ENCODE data around the gene ETV6. TPM values are rescaled to one million over a fixed set of nuclear protein-coding genes. Genes with fewer than 3 reads are reported as not detected.

ETV6 gene
- total and polyA plus RNA-seq, 9 of the 15 experiments (the other 6 are each of a cell fraction or from before 2014, with no cell fraction given), result 0.81 to 12.7 (median 4.1) TPM

- Histone ChIP-seq H3K27ac (ENCODE audit: extremely low read depth, low read depth, low read length) (no peak overlapping the region), H3K9me1 (ENCODE audit: control insufficient read depth, insufficient read depth, low read length) (no peaks in the 10 kb centered on the region), H2AFZ (ENCODE audit: low read depth, low read length) (no peak overlapping the region), H3K4me3 (no peak overlapping the region), H3K36me3 (ENCODE audit: control insufficient read depth, insufficient read depth, low read length) (no peaks in the 10 kb centered on the region), H3K9ac (ENCODE audit: insufficient read depth in 1 of 2, low read depth in 2 of 2, low read length in 2 of 2) (no peak overlapping the region), H3K79me2 (ENCODE audit: control insufficient read depth, insufficient read depth, low read length) (no peaks in the 10 kb centered on the region), H3K27me3 (ENCODE audit: control insufficient read depth in 2 of 2, insufficient read depth in 2 of 2, low read length in 2 of 2) (no peaks in the 10 kb centered on the region), H3K4me1 (replicated peaks in 1 of 2; ENCODE audit: control insufficient read depth in 2 of 2, insufficient read depth in 2 of 2, low read length in 2 of 2) (no peaks in the 10 kb centered on the region), H3K4me2 (ENCODE audit: insufficient read depth, low read length) (no peak overlapping the region), H4K20me1 (replicated peaks; ENCODE audit: control insufficient read depth, insufficient read depth, low read length) (no peaks in the 10 kb centered on the region), H3K9me3 (replicated peaks; ENCODE audit: control insufficient read depth, insufficient read depth, low read depth, low read length) (no peaks in the 10 kb centered on the region)
- POLR2A ChIA-PET, result no interaction called here
- BruUV-seq (replicated peaks), result no TSS peak
- 0% methylated on average over 1 of the region's 1 CpG for WGBS (ENCODE audit: insufficient coverage, low coverage, missing lambda C conversion rate)
- TF ChIP-seq ZNF316 (IDR thresholded peaks at IDR 0.05), result peak; percentile 44; the same call in 1 of the 2 replicates
- peak; percentile 18; the same call in 1 of the 2 replicates for TF ChIP-seq C11orf30 (IDR thresholded peaks at IDR 0.05; ENCODE audit: low read depth)
- no peak for TF ChIP-seq E2F3 (CRISPR knock-in tag; IDR thresholded peaks at IDR 0.05)
- DNase-seq (ENCODE audit: extremely low read depth in 1 of 4, low spot score in 3 of 4) (no peak), FAIRE-seq (no peak), ATAC-seq (no peak)
- intact Hi-C loops (cut with micrococcal nuclease), result no loop called here
- CTCF ChIA-PET (ENCODE audit: low intra/inter-chr PET ratio), result no interaction called here
- in situ Hi-C loops (cut with MboI), result no loop called here
Measured at GRCh38 chr12:11916113-11916512, 266.6 kb downstream of the ETV6 start.

- CTCF ChIA-PET (ENCODE audit: low intra/inter-chr PET ratio), result no interaction called here
Measured at GRCh38 chr12:11916771-11917170, 267.3 kb downstream of the ETV6 start.

More at GRCh38 chr12:11916771-11917170, 267.3 kb downstream of the ETV6 start:
- Histone ChIP-seq H3K27ac (ENCODE audit: extremely low read depth, low read depth, low read length) (no peak overlapping the region), H3K36me3 (ENCODE audit: control insufficient read depth, insufficient read depth, low read length) (no peaks in the 10 kb centered on the region), H3K4me3 (no peak overlapping the region), H3K27me3 (ENCODE audit: control insufficient read depth in 2 of 2, insufficient read depth in 2 of 2, low read length in 2 of 2) (no peaks in the 10 kb centered on the region), H3K4me1 (replicated peaks in 1 of 2; ENCODE audit: control insufficient read depth in 2 of 2, insufficient read depth in 2 of 2, low read length in 2 of 2) (no peaks in the 10 kb centered on the region), H3K9me3 (replicated peaks; ENCODE audit: control insufficient read depth, insufficient read depth, low read depth, low read length) (no peaks in the 10 kb centered on the region), H3K4me2 (ENCODE audit: insufficient read depth, low read length) (no peak overlapping the region), H3K9ac (ENCODE audit: insufficient read depth in 1 of 2, low read depth in 2 of 2, low read length in 2 of 2) (no peak overlapping the region), H2AFZ (ENCODE audit: low read depth, low read length) (no peak overlapping the region), H3K79me2 (ENCODE audit: control insufficient read depth, insufficient read depth, low read length) (no peaks in the 10 kb centered on the region), H4K20me1 (replicated peaks; ENCODE audit: control insufficient read depth, insufficient read depth, low read length) (no peaks in the 10 kb centered on the region), H3K9me1 (ENCODE audit: control insufficient read depth, insufficient read depth, low read length) (no peaks in the 10 kb centered on the region)
- BruUV-seq (replicated peaks), result no TSS peak
- in situ Hi-C loops (cut with MboI) (no loop called here), intact Hi-C loops (cut with micrococcal nuclease) (no loop called here)
- DNase-seq (ENCODE audit: extremely low read depth in 1 of 4, low spot score in 3 of 4) (no peak), FAIRE-seq (no peak), ATAC-seq (no peak)
- 0% methylated on average over 1 of the region's 1 CpG for WGBS (ENCODE audit: insufficient coverage, low coverage, missing lambda C conversion rate)
- TF ChIP-seq NR2F6 (CRISPR knock-in tag; IDR thresholded peaks at IDR 0.05), result no peak
- no peak for TF ChIP-seq MNT (conservative IDR thresholded peaks at IDR 0.05)
- no peak for TF ChIP-seq ZFP1 (CRISPR knock-in tag; IDR thresholded peaks at IDR 0.05)
- no peak for TF ChIP-seq COPS2 (conservative IDR thresholded peaks at IDR 0.05)
- no peak for TF ChIP-seq MED1 (CRISPR knock-in tag; IDR thresholded peaks at IDR 0.05; ENCODE audit: borderline replicate concordance)
- no peak for TF ChIP-seq HNRNPL (IDR thresholded peaks at IDR 0.05; ENCODE audit: low read depth, low read length)
- POLR2A ChIA-PET, result interaction anchor here (0.7 kb wide), 1 partner anchor 34 kb away, joined by 3 read pairs; no protein-coding TSS in a partner anchor
